ENCODE measurements around the gene NBEAL2. TPM values are rescaled to one million over a fixed set of nuclear protein-coding genes. Genes with fewer than 3 reads are reported as not detected.
A peak's percentile ranks its signal among the peaks of the same experiment; 100 is the strongest.

Gene NBEAL2
- total RNA-seq, 1 experiment from 2014 or later, result 50.7 TPM

DNA sequence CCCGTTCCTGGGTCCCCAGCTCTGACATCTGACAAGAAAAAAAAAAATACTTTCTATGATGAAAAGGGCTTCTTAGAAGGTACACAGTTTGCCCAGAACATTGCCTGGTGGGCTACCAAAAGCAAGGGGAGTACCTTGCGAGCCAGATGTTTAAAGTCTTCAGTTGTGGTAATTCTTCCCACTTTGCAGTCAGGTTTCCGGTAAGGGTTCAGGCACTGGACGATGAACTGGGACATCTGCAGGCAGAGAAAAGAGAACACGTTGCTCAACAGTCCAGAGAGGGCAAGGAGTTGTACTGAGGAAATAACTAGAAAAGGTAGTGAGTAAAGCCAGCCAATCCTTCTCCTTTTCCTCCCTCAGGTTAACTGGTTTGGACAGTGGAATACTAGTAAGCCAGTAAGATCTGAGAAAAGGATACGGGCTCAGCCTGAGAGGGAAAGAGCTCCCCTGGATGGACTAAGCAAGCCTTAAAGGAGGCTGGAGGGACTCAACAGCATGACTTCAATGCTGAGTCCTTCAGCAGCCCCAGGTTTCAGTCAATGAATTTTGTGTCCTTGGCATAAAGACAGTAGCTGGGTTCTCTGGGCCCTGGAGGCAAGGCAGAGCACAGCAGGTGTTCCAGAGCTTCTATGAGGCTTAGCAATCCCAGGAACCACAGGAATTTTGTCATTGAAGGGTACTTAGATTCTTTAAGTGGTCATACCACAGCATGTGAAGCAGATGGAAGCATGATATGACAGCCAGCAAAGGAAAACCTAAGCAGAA is 38.2 kb downstream of the NBEAL2 start:
- Histone ChIP-seq H3K27ac (ENCODE audit: low read length) (no peak overlapping the region), H3K4me3 (ENCODE audit: low read length) (no peak overlapping the region), H3K4me2 (ENCODE audit: low read length) (no peak overlapping the region), H4K20me1 (ENCODE audit: low read length) (no peaks in the 10 kb centered on the region), H3K4me1 (ENCODE audit: insufficient read depth, low read length) (peaks cover 5% of the 10 kb centered on the region; the same call in 1 of the 2 replicates), H3K9ac (ENCODE audit: low read length) (no peak overlapping the region), H3K9me3 (ENCODE audit: low read length) (no peaks in the 10 kb centered on the region), H3K27me3 (ENCODE audit: low read length) (no peaks in the 10 kb centered on the region), H3K9me2 (replicated peaks; ENCODE audit: low read length) (no peaks in the 10 kb centered on the region), H3K36me3 (ENCODE audit: low read depth, low read length) (peaks cover 17% of the 10 kb centered on the region; the same call in 1 of the 2 replicates), H3K79me2 (ENCODE audit: low read length) (peaks cover 3% of the 10 kb centered on the region; the same call in 1 of the 2 replicates), H3F3A (ENCODE audit: low read length, unreplicated experiment) (no peaks in the 10 kb centered on the region), H2AFZ (ENCODE audit: low read length) (no peak overlapping the region)
- intact Hi-C loops (cut with micrococcal nuclease), result no loop called here
- DNase-seq (no peak), ATAC-seq (no peak)
- POLR2A ChIA-PET (ENCODE audit: unreplicated experiment), result no interaction called here
- CTCF ChIA-PET, result interaction anchor here (0.7 kb wide), 1 partner anchor 13 kb away, joined by 3 read pairs; no protein-coding TSS in a partner anchor
- no TSS peak for BruUV-seq (replicated peaks)
- TF ChIP-seq EZH2phosphoT487 (IDR thresholded peaks at IDR 0.05; ENCODE audit: borderline replicate concordance, low read length) (no peak), EZH2 (IDR thresholded peaks at IDR 0.05; ENCODE audit: low read length, unreplicated experiment) (no peak), CTCF (conservative IDR thresholded peaks at IDR 0.05; ENCODE audit: low read depth, low read length) (no peak)

DNA sequence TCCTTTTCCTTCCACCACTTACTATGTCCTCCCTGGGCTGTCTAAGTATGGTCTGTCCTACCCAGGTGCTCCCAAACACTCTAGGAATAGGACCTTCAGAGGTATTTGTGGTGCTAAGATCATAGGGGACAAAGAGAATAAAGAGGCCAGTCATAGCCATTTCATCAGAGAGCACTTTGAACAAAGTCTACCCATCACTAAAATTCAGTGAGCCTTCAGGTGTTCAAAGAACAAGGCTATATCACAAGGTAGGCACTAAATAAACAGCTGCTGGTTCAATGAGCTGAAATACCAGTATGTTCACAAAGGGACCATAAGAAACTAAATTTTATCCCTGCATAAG is 38.8 kb downstream of the NBEAL2 start:
- TF ChIP-seq EZH2 (IDR thresholded peaks at IDR 0.05; ENCODE audit: low read length, unreplicated experiment), result no peak
- TF ChIP-seq CTCF (conservative IDR thresholded peaks at IDR 0.05; ENCODE audit: low read depth, low read length), result no peak
- no peak for TF ChIP-seq EZH2phosphoT487 (IDR thresholded peaks at IDR 0.05; ENCODE audit: borderline replicate concordance, low read length)
- no peak for DNase-seq
- Histone ChIP-seq H4K20me1 (ENCODE audit: low read length) (no peaks in the 10 kb centered on the region), H3K9me3 (ENCODE audit: low read length) (no peaks in the 10 kb centered on the region), H3K27ac (ENCODE audit: low read length) (no peak overlapping the region), H3K27me3 (ENCODE audit: low read length) (no peaks in the 10 kb centered on the region), H3K4me2 (ENCODE audit: low read length) (no peak overlapping the region), H3K9me2 (replicated peaks; ENCODE audit: low read length) (no peaks in the 10 kb centered on the region), H3K36me3 (ENCODE audit: low read depth, low read length) (peaks cover 17% of the 10 kb centered on the region; the same call in 1 of the 2 replicates), H3F3A (ENCODE audit: low read length, unreplicated experiment) (no peaks in the 10 kb centered on the region), H3K4me3 (ENCODE audit: low read length) (no peak overlapping the region), H3K9ac (ENCODE audit: low read length) (no peak overlapping the region), H2AFZ (ENCODE audit: low read length) (no peak overlapping the region), H3K79me2 (ENCODE audit: low read length) (peaks cover 3% of the 10 kb centered on the region; the same call in 1 of the 2 replicates), H3K4me1 (ENCODE audit: insufficient read depth, low read length) (peaks cover 5% of the 10 kb centered on the region; the same call in 1 of the 2 replicates)
- ChIA-PET CTCF (no interaction called here), POLR2A (ENCODE audit: unreplicated experiment) (no interaction called here)
- no TSS peak for BruUV-seq (replicated peaks)
- no peak for ATAC-seq
- intact Hi-C loops (cut with micrococcal nuclease), result no loop called here

GRCh38 chr3:47019201-47019600 is 39.7 kb downstream of the NBEAL2 start:
- BruUV-seq (replicated peaks), result no TSS peak
- peaks cover 3% of the 10 kb centered on the region; the same call in 1 of the 2 replicates for H3K79me2 ChIP-seq (ENCODE audit: low read length)
- no peak overlapping the region for H3K4me3 ChIP-seq (ENCODE audit: low read length)
- no peak overlapping the region for H3K27ac ChIP-seq (ENCODE audit: low read length)
- no peak overlapping the region for H2AFZ ChIP-seq (ENCODE audit: low read length)
- POLR2A ChIA-PET (ENCODE audit: unreplicated experiment), result no interaction called here
- no peaks in the 10 kb centered on the region for H4K20me1 ChIP-seq (ENCODE audit: low read length)
- H3K4me1 ChIP-seq (ENCODE audit: insufficient read depth, low read length), result peaks cover 5% of the 10 kb centered on the region; the same call in 1 of the 2 replicates
- H3K36me3 ChIP-seq (ENCODE audit: low read depth, low read length), result peaks cover 17% of the 10 kb centered on the region; the same call in 1 of the 2 replicates
- H3F3A ChIP-seq (ENCODE audit: low read length, unreplicated experiment), result no peaks in the 10 kb centered on the region
- H3K9ac ChIP-seq (ENCODE audit: low read length), result no peak overlapping the region
- H3K9me3 ChIP-seq (ENCODE audit: low read length), result no peaks in the 10 kb centered on the region
- intact Hi-C loops (cut with micrococcal nuclease), result no loop called here
- no peak for TF ChIP-seq EZH2 (IDR thresholded peaks at IDR 0.05; ENCODE audit: low read length, unreplicated experiment)
- CTCF ChIA-PET, result no interaction called here
- H3K27me3 ChIP-seq (ENCODE audit: low read length), result no peaks in the 10 kb centered on the region
- H3K9me2 ChIP-seq (replicated peaks; ENCODE audit: low read length), result no peaks in the 10 kb centered on the region
- ATAC-seq, result no peak
- H3K4me2 ChIP-seq (ENCODE audit: low read length), result no peak overlapping the region
- DNase-seq, result peak; percentile 26

Data from PC-3 (cell line).